ENCODE measurements around the gene AKR1C4.
"Not testable (repeated sequence)": the region's sequence is repeated elsewhere in the genome, so short reads cannot be mapped to it uniquely, and the experiment has no call there.

Gene AKR1C4

DNA sequence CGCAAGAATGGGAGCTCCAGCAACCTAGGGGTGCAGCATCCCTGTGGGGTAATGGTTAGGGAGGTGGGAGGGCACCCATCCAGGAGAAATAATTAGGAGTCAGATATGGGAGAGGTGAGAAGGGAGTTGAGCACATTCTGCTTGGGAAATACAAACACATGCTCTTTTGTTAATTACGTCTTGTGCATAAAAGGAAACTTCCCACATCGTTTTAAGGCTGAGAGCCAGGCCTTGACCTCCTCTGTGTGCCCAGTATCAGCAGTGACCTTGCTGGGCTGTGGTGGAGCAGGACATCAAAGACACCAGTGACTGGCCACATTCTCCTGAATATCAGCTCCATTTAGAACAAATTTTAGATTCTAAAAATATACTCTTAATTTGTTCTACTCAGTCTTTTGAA, 22.6 kb downstream of the AKR1C4 start:
- no peak for DNase-seq (ENCODE audit: low read depth)
- TF ChIP-seq, protein P1, sequence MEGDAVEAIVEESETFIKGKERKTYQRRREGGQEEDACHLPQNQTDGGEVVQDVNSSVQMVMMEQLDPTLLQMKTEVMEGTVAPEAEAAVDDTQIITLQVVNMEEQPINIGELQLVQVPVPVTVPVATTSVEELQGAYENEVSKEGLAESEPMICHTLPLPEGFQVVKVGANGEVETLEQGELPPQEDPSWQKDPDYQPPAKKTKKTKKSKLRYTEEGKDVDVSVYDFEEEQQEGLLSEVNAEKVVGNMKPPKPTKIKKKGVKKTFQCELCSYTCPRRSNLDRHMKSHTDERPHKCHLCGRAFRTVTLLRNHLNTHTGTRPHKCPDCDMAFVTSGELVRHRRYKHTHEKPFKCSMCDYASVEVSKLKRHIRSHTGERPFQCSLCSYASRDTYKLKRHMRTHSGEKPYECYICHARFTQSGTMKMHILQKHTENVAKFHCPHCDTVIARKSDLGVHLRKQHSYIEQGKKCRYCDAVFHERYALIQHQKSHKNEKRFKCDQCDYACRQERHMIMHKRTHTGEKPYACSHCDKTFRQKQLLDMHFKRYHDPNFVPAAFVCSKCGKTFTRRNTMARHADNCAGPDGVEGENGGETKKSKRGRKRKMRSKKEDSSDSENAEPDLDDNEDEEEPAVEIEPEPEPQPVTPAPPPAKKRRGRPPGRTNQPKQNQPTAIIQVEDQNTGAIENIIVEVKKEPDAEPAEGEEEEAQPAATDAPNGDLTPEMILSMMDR (IDR thresholded peaks at IDR 0.05; ENCODE audit: low read depth, low read length, missing control alignments), result no peak

DNA sequence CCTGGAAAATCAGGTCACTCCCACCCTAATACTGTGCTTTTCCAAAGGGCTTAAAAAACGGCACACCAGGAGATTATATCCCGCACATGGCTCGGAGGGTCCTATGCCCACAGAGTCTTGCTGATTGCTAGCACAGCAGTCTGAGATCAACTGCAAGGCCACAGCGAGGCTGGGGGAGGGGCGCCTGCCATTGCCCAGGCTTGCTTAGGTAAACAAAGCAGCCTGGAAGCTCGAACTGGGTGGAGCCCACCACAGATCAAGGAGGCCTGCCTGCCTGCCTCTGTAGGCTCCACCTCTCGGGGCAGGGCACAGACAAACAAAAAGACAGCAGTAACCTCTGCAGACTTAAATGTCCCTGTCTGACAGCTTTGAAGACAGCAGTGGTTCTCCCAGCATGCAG, 26.3 kb downstream of the AKR1C4 start:
- DNase-seq (ENCODE audit: low read depth); in situ Hi-C loops (cut with HindIII; ENCODE audit: low sequenced_read_pairs); H3K4me3 ChIP-seq (ENCODE audit: low read depth, low read length): not testable (repeated sequence)

More for the DNA sequence above, 22.6 kb downstream of the AKR1C4 start:
- H3K4me3 ChIP-seq (ENCODE audit: low read depth, low read length), result no peak overlapping the region
- in situ Hi-C loops (cut with HindIII; ENCODE audit: low sequenced_read_pairs), result no loop called here

DNA sequence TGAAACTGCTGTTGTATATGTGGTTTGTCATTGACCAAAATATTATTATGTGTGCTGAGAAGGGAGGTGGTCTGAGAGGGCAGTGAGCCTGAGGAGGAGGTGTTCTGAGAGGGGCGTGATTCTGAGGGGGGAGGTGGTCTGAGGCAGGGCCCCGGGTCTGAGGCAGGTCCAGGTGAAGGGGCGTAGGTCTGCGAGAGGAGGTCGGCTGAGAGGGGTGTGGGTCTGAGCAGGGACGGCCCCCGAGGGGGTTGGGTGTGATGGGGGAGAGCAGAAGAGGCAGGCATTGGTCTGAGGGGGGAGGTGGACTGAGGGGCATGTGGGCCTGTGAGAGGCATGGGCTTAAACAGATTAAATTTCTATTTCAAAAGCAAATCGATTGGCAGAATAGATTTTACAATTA, 32.4 kb downstream of the AKR1C4 start:
- no peak overlapping the region for H3K4me3 ChIP-seq (ENCODE audit: low read depth, low read length)
- DNase-seq (ENCODE audit: low read depth), result no peak
- in situ Hi-C loops (cut with HindIII; ENCODE audit: low sequenced_read_pairs), result no loop called here
- TF ChIP-seq, protein P1 (IDR thresholded peaks at IDR 0.05; ENCODE audit: low read depth, low read length, missing control alignments), result no peak

DNA sequence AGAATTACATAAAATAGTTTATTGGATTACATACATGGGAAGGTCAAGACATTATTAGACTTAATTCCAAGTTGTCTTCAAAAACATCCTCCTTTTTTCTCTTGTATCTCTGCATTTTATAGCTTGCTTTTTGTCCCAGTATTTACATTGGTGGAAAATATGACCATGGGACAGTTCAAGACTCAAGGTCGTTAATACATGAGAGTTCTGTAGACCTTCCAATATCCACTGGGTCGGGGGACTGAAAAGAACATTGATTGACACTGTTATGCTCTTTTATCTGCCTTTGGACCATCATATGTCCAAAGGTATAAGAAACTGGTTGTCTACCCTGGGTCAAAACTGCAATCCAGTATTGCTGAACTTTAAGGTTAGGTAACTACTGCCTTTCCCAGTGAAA, 36.7 kb downstream of the AKR1C4 start:
- H3K4me3 ChIP-seq (ENCODE audit: low read depth, low read length), result no peak overlapping the region
- no peak for DNase-seq (ENCODE audit: low read depth)
- in situ Hi-C loops (cut with HindIII; ENCODE audit: low sequenced_read_pairs), result no loop called here
- TF ChIP-seq, protein P1 (IDR thresholded peaks at IDR 0.05; ENCODE audit: low read depth, low read length, missing control alignments), result no peak

DNA sequence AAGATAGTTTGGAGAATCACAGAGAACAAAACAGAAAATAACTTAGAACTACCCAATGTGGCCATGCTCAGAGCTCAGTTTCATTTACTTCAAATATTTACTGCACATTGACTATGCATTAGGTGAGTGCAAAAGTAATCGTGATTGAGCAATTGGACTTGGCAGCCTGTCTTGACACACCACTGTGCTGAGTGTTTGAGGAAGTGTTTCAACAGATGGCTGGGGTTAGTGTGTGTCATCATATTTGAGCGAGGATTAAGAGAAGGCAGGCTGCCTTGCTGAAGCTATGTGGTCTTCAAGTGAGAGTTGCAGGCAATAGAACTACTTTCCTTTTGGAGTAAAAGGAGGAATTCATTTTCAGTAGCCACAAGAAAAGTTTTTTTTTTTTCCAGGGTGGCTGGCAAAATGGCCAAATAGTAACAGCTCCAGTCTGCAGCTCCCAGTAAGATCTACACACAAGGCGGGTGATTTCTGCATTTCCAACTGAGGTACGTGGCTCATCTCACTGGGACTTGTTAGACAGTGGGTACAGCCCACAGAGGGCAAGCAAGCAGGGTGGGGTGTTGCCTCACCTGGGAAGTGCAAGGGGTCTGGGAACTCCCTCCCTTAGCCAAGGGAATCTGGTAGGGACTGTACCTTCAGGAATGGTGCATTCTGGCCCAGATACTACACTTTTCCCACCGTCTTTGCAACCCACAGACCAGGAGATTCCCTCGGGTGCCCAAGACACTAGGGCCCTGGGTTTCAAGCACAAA, 37.6 kb downstream of the AKR1C4 start:
- in situ Hi-C loops (cut with HindIII; ENCODE audit: low sequenced_read_pairs), result no loop called here
- TF ChIP-seq, protein P1 (IDR thresholded peaks at IDR 0.05; ENCODE audit: low read depth, low read length, missing control alignments), result no peak
- no peak for DNase-seq (ENCODE audit: low read depth)
- H3K4me3 ChIP-seq (ENCODE audit: low read depth, low read length), result no peak overlapping the region

DNA sequence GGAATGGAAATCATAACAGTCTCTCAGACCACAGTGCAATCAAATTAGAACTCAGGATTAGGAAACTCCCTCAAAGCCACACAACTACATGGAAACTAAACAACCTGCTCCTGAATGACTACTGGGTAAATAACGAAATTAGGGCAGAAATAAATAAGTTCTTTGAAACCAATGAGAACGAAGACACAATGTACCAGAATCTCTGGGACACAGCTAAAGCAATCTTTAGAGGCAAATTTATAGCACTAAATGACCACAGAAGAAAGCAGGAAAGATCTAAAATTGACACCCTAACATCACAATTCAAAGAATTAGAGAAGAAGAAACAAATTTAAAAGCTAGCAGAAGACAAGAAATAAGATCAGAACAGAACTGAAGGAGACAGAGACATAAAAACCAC, 40.9 kb downstream of the AKR1C4 start:
- in situ Hi-C loops (cut with HindIII; ENCODE audit: low sequenced_read_pairs); H3K4me3 ChIP-seq (ENCODE audit: low read depth, low read length); DNase-seq (ENCODE audit: low read depth): not testable (repeated sequence)

DNA sequence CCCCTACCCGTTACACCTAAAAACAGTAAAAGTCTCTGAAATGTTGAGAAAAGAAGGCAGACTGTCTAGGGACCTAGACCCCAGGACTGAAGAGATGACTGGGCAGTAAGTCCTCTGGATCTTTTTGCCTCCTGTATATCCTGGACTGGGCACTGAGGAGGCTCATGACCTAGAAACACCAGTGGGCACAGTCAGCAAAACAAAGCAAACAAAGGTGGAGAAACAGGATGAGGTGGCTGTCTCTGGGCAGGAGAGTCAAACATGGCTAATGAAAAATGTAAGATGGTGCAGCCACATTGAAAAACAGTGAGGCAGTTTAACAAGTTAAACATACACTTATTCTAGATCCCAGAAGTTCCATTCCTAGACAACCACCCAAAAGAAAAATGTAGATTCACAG, 45.9 kb downstream of the AKR1C4 start:
- DNase-seq (ENCODE audit: low read depth), result no peak
- H3K4me3 ChIP-seq (ENCODE audit: low read depth, low read length), result no peak overlapping the region
- in situ Hi-C loops (cut with HindIII; ENCODE audit: low sequenced_read_pairs), result no loop called here
- TF ChIP-seq, protein P1 (IDR thresholded peaks at IDR 0.05; ENCODE audit: low read depth, low read length, missing control alignments), result no peak

Measured in astrocyte of the cerebellum (primary cell).